ENCODE results near the gene GRK1.

DNA sequence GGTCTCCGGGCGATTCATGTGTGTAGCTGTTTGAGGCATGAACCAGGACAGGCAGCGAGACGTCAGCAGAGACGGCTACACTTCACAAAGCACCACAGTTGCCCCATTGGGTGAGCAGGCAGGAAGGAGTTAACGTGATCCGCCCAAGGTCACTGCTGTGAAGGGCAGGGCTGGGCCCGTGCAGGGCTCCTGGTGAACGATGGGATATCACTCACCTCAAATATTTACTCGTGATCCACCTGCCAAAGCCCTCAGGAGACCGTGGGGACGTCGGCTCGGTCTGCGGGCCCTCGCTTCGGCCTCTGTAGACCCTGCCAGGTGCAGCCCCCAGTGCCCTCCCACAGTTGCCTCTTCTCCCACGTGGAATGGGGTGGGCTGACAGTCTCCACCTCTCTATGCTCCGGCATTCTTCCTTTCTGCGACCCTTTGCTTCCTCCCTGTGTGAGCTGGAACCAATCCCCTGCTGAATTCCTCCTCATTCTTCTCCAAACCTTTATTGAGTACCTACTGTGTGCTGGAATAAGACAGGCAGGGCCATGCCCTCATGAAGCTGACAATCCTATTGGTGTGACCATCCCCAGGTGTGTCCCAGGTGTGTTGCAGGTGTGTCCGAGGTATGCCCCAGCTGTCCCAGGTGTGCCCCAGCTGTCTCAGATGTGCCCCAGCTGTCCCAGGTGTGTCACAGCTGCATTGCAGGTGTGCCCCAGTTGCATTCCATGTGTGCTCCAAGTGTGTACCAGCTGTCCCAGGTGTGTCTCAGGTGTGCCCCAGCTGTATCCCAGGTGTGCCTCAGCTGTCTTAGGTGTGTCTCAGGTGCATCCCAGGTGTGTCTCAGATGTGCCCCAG is 2.0 kb upstream of the GRK1 start:
- TF ChIP-seq, protein P1, sequence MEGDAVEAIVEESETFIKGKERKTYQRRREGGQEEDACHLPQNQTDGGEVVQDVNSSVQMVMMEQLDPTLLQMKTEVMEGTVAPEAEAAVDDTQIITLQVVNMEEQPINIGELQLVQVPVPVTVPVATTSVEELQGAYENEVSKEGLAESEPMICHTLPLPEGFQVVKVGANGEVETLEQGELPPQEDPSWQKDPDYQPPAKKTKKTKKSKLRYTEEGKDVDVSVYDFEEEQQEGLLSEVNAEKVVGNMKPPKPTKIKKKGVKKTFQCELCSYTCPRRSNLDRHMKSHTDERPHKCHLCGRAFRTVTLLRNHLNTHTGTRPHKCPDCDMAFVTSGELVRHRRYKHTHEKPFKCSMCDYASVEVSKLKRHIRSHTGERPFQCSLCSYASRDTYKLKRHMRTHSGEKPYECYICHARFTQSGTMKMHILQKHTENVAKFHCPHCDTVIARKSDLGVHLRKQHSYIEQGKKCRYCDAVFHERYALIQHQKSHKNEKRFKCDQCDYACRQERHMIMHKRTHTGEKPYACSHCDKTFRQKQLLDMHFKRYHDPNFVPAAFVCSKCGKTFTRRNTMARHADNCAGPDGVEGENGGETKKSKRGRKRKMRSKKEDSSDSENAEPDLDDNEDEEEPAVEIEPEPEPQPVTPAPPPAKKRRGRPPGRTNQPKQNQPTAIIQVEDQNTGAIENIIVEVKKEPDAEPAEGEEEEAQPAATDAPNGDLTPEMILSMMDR (IDR thresholded peaks at IDR 0.05; ENCODE audit: low read depth, low read length): no peak
- TF ChIP-seq, protein P2, sequence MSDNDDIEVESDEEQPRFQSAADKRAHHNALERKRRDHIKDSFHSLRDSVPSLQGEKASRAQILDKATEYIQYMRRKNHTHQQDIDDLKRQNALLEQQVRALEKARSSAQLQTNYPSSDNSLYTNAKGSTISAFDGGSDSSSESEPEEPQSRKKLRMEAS (IDR thresholded peaks at IDR 0.05; ENCODE audit: low read depth, low read length): no peak

Data from NB4 (cell line).